Right renal pelvis (tissue), 4 donors: Measurements from ENCODE around the gene SYNGAP1. TPM values are rescaled to one million over a fixed set of nuclear protein-coding genes. Genes with fewer than 3 reads are reported as not detected.

Source experiments
- DNase-seq, 4 donors: peaks; one replicate each; pipeline ENCODE4 v3.0.0-alpha.2; 2013; ENCODE audit warnings: low read depth in 4 of 4, low spot score in 3 of 4, missing footprints in 1 of 4
- polyA plus RNA-seq, 4 donors: library from polyadenylated mRNA; unstranded; fragments of 120-200 nt; gene quantifications; one replicate each; pipeline ENCODE4 v1.2.1, GENCODE V29; 2013; ENCODE audit not compliant: insufficient read length in 4 of 4

Gene SYNGAP1
- polyA plus RNA-seq, 4 donors = 25.8 to 33.9 (median 30.6) TPM

GRCh38 chr6:33434961-33435360 lies 15.1 kb downstream of the SYNGAP1 start:
- DNase-seq = no peak

DNA sequence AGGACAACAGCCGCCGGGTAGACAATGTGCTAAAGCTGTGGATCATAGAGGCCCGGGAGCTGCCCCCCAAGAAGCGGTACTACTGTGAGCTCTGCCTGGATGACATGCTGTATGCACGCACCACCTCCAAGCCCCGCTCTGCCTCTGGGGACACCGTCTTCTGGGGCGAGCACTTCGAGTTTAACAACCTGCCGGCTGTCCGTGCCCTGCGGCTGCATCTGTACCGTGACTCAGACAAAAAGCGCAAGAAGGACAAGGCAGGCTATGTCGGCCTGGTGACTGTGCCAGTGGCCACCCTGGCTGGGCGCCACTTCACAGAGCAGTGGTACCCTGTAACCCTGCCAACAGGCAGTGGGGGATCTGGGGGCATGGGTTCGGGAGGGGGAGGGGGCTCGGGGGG lies 17.8 kb downstream of the SYNGAP1 start:
- DNase-seq = no peak

DNA sequence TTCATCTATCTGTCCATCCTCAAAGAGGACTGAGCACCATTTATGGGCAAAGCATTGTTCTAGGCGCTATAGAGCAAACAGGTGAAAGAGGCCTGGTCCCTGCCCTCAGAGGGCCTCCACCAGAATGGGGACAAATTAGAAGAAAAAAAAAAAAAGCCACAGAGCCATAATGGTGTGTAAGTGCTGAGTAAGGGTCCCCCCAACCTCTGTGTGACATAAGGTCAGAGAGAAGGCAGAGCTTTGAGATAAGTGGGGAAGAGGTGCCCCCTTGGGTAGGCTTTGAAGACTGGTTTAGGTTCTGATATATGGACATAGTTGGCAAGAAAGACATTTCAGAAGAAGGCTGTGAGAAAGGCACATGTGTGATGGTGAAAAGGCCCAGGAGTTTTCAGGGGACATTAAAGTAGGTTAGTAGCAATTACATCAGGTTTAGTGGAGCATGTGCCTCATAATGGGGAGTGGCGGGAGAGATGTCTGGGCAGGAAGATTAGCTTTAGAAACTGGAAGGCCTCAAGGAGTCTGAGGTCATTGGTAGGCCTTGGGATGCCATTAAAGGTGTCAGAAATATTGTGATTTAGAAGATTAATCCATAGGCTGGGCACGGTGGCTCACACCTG lies 19.2 kb downstream of the SYNGAP1 start:
- no peak for DNase-seq

DNA sequence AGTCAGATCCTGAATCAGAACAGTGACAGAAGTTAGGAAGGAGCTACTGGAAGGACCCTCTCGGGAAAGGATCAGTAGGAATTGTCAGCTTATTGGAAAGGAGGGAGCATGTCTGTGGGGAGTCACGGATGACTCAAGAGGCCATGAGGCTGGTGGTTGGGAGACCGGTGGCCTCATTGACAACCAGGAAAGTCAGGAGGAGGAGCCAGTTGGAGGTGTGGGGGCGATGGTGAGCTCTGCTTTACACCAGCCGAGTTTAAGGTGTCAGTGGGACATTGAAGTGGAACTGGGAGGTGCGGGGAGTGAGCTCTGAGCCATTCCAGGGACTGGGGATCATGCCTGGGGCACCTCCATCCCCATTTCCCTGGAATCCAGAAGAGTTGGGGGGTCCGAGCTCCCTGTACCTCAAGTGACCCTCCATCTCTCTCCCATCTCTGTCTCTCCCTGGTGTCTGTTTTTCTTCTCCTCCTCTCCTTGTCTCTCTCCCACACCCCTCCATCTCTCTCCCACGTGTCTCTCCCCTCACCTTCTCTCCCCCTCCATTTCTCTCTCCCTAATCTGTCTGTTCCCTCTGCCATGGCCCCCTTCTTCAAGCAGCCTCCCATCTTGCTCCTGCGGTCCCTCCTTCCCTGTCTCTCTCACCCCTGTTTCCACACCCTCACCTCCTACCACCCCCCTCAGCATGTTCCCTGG lies 20.2 kb downstream of the SYNGAP1 start:
- DNase-seq = no peak

GRCh38 chr6:33440649-33441309 lies 20.9 kb downstream of the SYNGAP1 start:
- DNase-seq = no peak

DNA sequence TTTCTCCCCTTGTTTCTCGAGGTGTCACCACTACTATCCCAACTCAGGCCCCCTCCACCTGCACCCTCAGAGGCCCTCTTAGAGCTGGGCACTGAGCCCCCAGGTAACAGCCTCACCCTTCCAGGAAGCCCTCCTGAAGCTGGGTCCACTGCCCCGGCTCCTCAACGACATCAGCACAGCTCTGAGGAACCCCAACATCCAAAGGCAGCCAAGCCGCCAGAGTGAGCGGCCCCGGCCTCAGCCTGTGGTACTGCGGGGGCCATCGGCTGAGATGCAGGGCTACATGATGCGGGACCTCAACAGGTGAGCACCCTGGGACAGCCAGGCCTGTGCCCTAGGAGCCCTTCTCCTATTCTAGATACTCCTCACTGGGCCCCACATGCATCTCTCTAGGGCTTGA lies 21.6 kb downstream of the SYNGAP1 start:
- DNase-seq = no peak

DNA sequence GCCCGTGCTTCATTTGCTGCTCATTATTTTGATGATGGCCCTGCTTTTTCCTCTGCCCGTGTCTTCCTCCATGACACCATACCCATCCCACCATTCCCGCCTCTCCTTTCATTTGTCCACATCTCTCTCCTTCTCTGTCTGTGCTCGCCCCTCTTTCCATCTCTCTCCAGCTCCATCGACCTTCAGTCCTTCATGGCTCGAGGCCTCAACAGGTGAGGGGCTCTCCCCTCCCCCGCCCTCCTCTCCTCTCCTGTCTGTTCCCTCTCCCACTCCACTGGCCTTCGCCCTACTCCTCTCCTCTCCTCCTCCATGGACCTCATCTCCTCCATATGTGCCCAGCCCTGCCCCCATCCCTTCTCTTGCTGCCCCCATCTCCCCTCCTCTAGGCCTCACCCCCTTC lies 22.4 kb downstream of the SYNGAP1 start:
- no peak for DNase-seq

GRCh38 chr6:33443025-33443424 lies 23.2 kb downstream of the SYNGAP1 start:
- DNase-seq = no peak

GRCh38 chr6:33443619-33444504 lies 24.0 kb downstream of the SYNGAP1 start:
- DNase-seq = no peak

DNA sequence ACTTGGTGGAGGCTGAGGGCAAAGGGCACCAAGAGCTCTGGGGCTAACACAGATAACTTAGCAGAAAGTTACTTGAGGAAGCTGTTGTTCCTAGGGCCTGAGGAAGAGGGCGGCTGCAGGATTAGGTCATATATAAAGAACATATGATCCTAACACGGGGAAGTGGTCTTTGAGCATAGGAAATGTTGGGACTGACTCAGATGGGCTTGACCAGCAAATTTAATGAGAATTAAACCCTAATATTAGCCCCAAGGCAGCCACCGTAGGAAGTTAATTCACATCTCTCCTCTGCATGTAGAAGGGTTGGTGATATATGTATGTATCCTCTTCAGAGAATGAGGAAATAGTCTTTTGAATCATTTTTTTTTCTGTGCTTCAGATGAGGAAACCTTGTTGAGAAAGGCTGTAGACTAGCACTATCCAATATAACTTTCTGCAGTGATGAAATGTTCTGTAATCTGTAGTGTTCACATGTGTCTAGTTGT lies 25.3 kb downstream of the SYNGAP1 start:
- DNase-seq = no peak

DNA sequence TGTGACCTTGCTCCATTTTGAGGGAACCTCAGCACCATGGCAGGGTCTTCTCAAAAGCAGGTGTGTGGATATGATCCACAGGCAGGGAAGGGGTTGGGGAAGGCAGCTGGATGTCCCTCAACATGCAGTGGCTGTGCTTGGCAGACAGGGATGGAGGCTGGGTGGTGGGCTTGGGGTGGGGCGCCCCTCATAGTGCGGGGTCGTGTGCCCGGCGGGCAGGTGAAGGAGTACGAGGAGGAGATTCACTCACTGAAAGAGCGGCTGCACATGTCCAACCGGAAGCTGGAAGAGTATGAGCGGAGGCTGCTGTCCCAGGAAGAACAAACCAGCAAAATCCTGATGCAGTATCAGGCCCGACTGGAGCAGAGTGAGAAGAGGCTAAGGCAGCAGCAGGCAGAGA lies 26.5 kb downstream of the SYNGAP1 start:
- no peak for DNase-seq

DNA sequence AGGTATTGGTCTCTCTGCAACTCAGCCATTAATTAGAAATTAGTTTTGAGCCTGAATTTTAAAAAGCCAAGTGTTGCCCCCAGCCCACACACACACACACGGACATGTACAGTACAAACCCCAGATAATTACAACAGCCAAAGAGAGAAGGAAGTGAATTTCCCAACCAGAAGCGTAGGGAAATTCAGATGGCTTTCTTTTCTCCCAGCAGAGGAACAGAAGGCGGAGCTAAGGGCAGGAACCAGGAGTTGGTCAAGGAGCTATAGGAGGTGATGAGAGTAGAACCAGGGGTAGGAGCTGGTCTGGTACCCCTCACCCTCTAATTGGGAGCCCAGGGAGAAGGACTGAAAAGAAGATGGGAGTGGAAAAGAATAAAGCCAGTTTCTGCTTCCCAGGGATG lies 30.6 kb downstream of the SYNGAP1 start:
- no peak for DNase-seq

DNA sequence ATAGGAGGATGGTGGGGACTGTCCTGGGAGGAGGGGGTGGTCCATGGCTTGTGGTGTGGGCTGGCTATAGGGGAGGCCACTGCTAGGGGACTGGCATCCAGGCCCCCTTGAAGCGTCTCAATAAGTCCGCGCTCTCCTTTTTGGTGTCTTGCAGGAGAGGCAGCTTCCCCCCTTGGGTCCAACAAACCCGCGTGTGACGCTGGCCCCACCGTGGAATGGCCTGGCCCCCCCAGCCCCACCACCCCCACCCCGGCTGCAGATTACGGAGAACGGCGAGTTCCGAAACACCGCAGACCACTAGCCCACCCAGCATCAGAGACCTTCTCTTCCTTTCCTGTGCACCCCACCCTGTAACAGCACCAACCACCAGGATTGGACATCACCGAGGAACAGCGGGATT lies 31.7 kb downstream of the SYNGAP1 start:
- DNase-seq = no peak

- DNase-seq = no peak
Observed at GRCh38 chr6:33452496-33452895, 32.6 kb downstream of the SYNGAP1 start.

- no peak for DNase-seq
Observed at GRCh38 chr6:33453393-33454008, 33.6 kb downstream of the SYNGAP1 start.

DNA sequence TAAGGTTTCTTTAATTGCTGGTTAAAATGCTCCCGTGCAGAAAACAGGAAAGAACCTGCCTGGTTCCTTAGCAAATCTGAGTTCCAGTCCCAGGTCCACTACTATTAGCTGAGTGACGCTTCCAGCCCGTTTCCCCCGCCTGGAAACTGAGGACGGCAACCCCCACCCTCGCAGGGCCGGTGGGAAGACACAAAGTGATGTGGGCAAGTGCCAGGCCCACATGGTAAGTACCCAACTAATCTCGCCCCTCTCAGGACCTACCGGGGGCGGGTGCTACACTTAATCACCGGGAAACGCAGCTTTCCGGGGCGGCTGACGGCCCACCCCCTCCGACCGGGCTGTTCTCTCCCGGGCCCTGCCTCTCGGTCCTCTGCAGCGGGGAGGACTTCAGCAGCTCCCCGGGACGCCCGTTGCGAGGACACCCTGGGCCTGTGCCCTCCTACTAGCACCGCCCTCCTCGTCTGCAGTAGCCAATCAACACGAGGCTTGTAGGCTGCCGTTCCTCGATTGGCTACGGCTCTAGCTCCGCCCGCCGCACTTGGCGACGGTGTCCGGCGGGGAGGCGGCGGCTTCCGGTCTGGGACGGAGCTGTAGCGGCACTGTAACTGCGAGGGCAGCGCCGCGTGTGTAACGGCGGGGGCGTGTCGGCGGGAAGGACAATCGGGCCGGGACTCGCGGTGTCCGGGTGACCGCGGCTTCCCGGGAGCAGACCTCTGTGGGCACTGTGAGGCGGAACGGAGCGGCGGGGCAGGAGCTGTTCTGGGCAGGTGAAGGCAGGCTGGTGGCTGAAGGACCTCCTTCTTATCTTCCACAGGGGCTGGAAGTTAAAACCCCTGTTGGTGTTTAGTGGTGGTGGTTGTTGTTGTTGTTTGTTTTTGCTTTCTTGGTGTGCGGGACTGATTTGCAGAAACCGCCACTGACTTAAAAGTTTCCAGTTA lies 34.4 kb downstream of the SYNGAP1 start, which contains the start of gene ZBTB9:
Gene ZBTB9, plus strand, starts transcription at position 568 of the 938 bp plus-strand sequence. CDS start 525 bp downstream, outside the sequence.
- DNase-seq = peak; percentile 88 to 90 (median 89)

DNA sequence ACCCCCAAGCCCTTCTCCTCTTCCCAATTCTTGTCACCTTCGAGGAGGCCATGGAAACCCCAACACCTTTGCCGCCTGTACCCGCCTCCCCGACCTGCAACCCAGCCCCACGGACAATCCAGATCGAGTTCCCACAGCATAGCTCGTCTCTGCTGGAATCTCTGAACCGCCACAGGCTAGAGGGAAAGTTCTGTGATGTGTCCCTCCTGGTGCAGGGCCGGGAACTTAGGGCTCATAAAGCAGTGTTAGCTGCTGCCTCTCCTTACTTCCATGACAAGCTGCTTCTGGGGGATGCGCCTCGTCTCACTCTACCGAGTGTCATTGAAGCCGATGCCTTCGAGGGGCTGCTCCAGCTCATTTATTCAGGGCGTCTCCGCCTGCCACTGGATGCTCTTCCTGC lies 35.2 kb downstream of the SYNGAP1 start:
- no peak for DNase-seq

DNA sequence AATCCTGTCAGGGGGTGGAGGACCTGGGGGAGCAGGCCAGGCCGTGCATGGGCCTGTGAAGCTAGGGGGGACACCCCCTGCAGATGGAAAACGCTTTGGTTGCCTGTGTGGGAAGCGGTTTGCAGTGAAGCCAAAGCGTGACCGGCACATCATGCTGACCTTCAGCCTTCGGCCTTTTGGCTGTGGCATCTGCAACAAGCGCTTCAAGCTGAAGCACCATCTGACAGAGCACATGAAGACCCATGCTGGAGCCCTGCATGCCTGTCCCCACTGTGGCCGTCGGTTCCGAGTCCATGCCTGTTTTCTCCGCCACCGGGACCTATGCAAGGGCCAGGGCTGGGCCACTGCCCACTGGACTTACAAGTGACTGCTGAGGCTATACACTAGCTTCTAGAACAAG lies 36.3 kb downstream of the SYNGAP1 start:
- no peak for DNase-seq

GRCh38 chr6:33458676-33459075 lies 38.8 kb downstream of the SYNGAP1 start:
- no peak for DNase-seq
